Measurements from ENCODE around the gene LTC4S.
"Not testable (repeated sequence)": the region's sequence is repeated elsewhere in the genome, so short reads cannot be mapped to it uniquely, and the experiment has no call there.

The LTC4S gene

GRCh38 chr5:179771311-179771895 is 22.4 kb upstream of the LTC4S start:
- DNase-seq, result no peak

GRCh38 chr5:179772351-179772750 is 21.4 kb upstream of the LTC4S start:
- DNase-seq, result no peak

DNA sequence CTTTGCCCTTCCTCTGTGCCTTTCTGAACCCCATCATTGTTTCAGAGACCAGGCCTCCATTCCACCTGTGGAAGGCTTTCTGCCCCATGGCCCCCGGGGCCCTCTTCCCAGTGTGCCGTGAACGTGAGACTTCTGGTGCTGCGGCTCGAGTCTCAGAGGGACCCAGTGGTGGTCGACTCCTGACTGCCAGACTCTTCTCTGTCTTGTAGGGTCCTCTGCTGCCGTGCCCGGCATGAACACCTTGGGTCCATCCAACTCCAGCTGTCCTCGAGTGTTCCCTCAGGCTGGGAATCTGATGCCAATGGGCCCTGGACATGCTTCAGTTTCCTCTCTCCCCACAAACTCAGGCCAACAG is 20.1 kb upstream of the LTC4S start:
- DNase-seq, result no peak

- DNase-seq, result no peak
Observed at GRCh38 chr5:179774442-179774841, 19.3 kb upstream of the LTC4S start.

GRCh38 chr5:179776411-179776938 is 17.3 kb upstream of the LTC4S start:
- no peak for DNase-seq

GRCh38 chr5:179777456-179777855 is 16.3 kb upstream of the LTC4S start:
- no peak for DNase-seq

GRCh38 chr5:179777909-179778308 is 15.9 kb upstream of the LTC4S start:
- DNase-seq, result no peak

DNA sequence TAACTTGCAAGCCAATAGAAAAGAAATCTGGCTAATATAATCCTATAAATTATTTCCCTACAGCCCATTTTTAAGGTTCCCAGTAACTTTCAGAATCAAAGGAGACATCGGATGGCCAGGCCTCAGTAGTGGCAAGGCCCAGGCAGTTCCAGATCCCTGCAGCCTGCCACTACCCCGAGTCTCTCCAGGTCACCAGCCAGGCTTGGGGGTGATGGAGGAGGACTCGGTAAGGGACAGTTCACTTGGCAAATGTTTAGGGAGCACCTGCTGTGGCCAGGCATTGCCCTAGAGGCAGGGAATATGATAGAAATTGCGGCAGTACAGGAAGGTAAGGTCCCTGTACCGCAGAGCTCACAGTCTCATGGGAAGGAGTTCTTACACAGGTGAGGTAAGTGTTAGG is 15.2 kb upstream of the LTC4S start:
- DNase-seq, result no peak

- DNase-seq, result no peak
Observed at GRCh38 chr5:179779826-179780225, 14.0 kb upstream of the LTC4S start.

DNA sequence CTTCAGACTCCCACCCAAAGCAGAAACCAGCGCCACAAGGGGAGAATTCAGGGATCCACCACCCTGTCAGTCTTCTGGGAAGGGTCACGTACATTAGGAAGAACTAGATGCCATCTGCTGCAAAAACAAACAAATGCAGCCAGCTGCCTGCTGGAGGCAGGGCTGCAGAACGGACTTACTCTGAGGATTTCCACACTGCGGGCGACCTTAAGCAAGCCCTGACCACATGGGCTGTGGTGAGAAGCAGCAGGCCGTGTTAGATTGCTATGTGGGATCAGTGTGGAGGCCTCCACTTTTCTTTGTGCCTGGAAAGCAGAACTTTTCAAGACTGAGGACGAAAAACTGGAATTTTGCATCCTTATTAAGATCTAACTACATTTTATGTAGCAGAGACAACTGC is 13.4 kb upstream of the LTC4S start:
- no peak for DNase-seq

DNA sequence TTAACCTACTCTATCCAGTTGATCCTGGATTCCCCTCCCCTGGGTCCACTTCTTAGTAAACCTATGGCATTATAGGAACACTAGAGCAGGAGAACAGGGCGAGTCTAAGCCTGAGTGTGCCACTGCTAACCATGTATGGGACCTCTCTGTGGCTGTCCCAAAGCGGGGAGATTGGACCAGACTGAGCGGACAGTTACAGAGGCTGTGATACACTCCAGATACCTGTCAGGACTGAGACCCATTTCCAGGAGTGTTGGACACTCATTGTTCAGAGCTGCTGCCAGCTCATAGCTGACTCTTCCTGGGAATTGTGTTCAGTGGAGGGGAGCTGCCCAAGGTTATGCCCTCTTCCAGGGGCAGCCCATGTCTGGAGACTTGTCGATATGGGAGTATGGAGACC is 11.9 kb upstream of the LTC4S start:
- DNase-seq, result no peak

- no peak for DNase-seq
Observed at GRCh38 chr5:179783128-179783527, 10.7 kb upstream of the LTC4S start.

DNA sequence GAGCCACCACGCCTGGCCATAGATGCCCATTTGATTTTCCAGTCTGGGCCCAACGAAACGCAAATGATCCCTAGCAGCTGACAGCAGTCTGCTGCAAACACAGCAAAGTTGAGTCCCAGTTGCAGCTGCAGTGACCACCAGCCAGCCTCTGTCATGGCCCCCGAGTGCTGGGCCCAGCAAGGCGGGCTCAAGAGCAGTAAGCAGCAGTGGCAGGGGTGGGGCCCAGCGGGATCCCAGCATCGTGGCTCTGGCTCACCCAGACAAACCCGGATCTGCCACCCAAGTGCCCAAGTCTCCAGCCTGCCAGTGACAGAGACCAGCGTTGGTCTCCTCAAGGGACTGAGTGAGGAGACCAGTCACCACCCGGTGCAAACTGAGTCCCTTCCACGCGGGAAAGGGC is 6.9 kb upstream of the LTC4S start:
- no peak for DNase-seq

DNA sequence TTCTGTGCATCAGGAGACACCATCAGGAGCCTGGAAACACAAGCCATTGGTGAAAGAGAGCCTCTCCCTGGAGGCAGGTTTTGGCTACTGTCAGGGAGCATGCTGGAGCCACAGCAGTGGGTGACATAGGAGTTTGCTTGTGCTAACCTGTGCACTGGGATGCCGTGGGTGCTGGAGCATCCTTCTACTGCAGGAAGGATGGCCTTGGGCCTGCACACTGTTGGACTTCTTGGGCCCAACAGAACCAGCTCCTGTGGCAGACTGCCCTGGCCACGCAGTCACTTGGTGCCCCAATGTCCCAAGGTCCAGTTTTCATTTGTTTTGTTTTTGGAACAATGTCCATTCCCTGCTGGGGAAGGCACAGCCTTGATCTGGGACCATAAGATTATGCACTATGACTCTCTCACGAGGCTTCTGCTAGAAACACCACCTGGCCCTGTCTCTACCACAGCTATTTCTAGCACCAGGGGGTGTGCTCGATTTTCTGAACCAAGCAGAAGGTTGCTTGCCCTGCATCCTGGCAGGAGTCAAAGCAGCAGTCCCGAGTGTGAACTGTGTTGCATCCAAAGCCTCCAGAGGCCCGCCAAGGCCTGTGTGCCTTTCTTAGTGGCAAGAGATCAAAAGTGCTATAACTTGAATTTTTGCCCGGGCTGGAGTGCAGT is 5.5 kb upstream of the LTC4S start:
- DNase-seq, result no peak

GRCh38 chr5:179789278-179789677 is 4.5 kb upstream of the LTC4S start:
- not testable (repeated sequence) for DNase-seq

- DNase-seq, result no peak
Observed at GRCh38 chr5:179791881-179792611, 1.7 kb upstream of the LTC4S start.

- no peak for DNase-seq
Observed at GRCh38 chr5:179792612-179793467, 946 bp upstream of the LTC4S start.

- DNase-seq, result no peak
Observed at GRCh38 chr5:179794171-179794570, 385 bp downstream of the LTC4S start.

- DNase-seq, result no peak
Observed at GRCh38 chr5:179794575-179794974, 789 bp downstream of the LTC4S start.

GRCh38 chr5:179795049-179795862 is 1.5 kb downstream of the LTC4S start:
- peak; percentile 31 for DNase-seq

DNA sequence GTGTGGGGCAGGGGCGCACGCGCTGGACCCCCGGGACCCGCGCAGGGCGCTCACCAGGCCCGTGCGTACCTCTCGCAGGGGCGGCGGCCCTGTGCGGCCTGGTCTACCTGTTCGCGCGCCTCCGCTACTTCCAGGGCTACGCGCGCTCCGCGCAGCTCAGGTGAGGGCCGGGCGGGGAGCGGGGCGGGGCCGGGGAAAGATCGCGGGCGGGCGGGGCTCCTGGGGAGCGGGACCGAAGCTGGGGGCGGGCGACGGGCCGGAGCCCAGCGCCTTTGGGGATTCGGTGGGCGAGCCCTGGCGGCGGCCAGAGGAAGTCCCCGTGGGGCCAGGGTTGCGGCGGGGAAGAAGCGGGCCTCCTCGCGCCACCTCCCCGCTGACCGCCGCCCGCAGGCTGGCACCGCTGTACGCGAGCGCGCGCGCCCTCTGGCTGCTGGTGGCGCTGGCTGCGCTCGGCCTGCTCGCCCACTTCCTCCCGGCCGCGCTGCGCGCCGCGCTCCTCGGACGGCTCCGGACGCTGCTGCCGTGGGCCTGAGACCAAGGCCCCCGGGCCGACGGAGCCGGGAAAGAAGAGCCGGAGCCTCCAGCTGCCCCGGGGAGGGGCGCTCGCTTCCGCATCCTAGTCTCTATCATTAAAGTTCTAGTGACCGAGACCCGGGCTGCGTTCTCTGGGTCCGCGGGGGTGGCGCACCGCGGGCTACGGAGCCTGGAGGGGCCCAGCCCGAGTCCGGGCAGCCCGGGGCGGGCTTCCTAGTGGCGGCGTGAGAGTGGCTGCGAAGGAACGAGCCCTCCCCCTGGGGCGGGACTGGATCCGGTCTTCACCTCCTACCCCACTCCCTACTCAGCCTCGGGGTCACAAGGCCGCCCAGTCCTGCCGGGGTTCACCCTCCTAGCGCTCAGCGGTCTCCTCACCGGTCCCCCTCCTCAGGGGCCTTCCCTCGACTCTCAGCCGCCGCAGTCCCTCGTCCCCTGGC is 2.4 kb downstream of the LTC4S start:
- DNase-seq, result peak; percentile 88
